Activated T-cell treated with anti-CD3 and anti-CD28 coated beads, Interleukin-2, amount 50 U/mL, for 72 hours (primary cell): ENCODE data around the gene CCDC183. TPM values are rescaled to one million over a fixed set of nuclear protein-coding genes. Genes with fewer than 3 reads are reported as not detected.
"Not testable (repeated sequence)": the region's sequence is repeated elsewhere in the genome, so short reads cannot be mapped to it uniquely, and the experiment has no call there.

Source experiments
- ATAC-seq, 2 donors: fragments of 150-1000 bp; cut with Tn5 transposase; replicated peaks in 1 of 2; 2 replicates each; pipeline ENCODE4 v1.10.0; 2021; ENCODE audit warnings: moderate library complexity in 2 of 2, mild to moderate bottlenecking in 1 of 2
- DNase-seq, 2 donors: peaks; one replicate each; pipeline ENCODE4 v3.0.0; 2021 to 2022; ENCODE audit warnings: mixed read lengths in 1 of 2
- H3K27ac Mint-ChIP-seq: one replicate; pipeline ENCODE4 v1.8.0; 2022; ENCODE audit warnings: mild to moderate bottlenecking, moderate library complexity, mixed read lengths
- H3K27me3 Mint-ChIP-seq: one replicate; pipeline ENCODE4 v1.8.0; 2022; ENCODE audit warnings: low read depth, mixed read lengths
- H3K36me3 Mint-ChIP-seq, 2 donors: one replicate each; pipeline ENCODE4 v1.8.0; 2022; ENCODE audit warnings: mixed read lengths in 2 of 2, mild to moderate bottlenecking in 1 of 2; ENCODE audit not compliant: insufficient read depth in 2 of 2
- H3K4me1 Mint-ChIP-seq: one replicate; pipeline ENCODE4 v1.8.0; 2022; ENCODE audit warnings: low read depth, mixed read lengths
- H3K4me3 Mint-ChIP-seq, 2 donors: one replicate each; pipeline ENCODE4 v1.8.0; 2022; ENCODE audit warnings: mild to moderate bottlenecking in 2 of 2, mixed read lengths in 2 of 2, moderate library complexity in 2 of 2
- H3K9me3 Mint-ChIP-seq, 2 donors: one replicate each; pipeline ENCODE4 v1.8.0; 2022; ENCODE audit warnings: mixed read lengths in 2 of 2
- total RNA-seq, 2 donors: library from RNA; stranded (reverse); gene quantifications; one replicate each; pipeline ENCODE4 v1.2.3, GENCODE V29; 2022

Gene CCDC183
- total RNA-seq, 2 donors from 2014 or later, result 0.46 to 0.72 TPM

- Mint-ChIP-seq H3K9me3 (no peaks in the 10 kb centered on the region), H3K4me1 (peaks cover 5% of the 10 kb centered on the region), H3K27me3 (peaks cover 18% of the 10 kb centered on the region), H3K27ac (no peak overlapping the region), H3K4me3 (no peak overlapping the region), H3K36me3 (no peaks in the 10 kb centered on the region)
- no peak for DNase-seq
- ATAC-seq, result no peak
Observed at GRCh38 chr9:136779808-136780207, 16.3 kb upstream of the CCDC183 start.

GRCh38 chr9:136782452-136782851 lies 13.7 kb upstream of the CCDC183 start:
- no peaks in the 10 kb centered on the region for H3K36me3 Mint-ChIP-seq
- no peak overlapping the region for H3K4me3 Mint-ChIP-seq
- no peak overlapping the region for H3K27ac Mint-ChIP-seq
- ATAC-seq (no peak), DNase-seq (no peak)
- H3K4me1 Mint-ChIP-seq, result peaks cover 10% of the 10 kb centered on the region
- H3K27me3 Mint-ChIP-seq, result peaks cover 18% of the 10 kb centered on the region
- H3K9me3 Mint-ChIP-seq, result no peaks in the 10 kb centered on the region

- Mint-ChIP-seq H3K4me1 (peaks cover 22% of the 10 kb centered on the region), H3K27me3 (peaks cover 1% of the 10 kb centered on the region), H3K9me3 (no peaks in the 10 kb centered on the region), H3K4me3 (no peak overlapping the region), H3K36me3 (no peaks in the 10 kb centered on the region), H3K27ac (no peak overlapping the region)
- ATAC-seq (no peak), DNase-seq (no peak)
Observed at GRCh38 chr9:136784249-136784996, 11.7 kb upstream of the CCDC183 start.

GRCh38 chr9:136784997-136785361 lies 11.2 kb upstream of the CCDC183 start:
- Mint-ChIP-seq H3K4me3 (no peak overlapping the region), H3K4me1 (peaks cover 22% of the 10 kb centered on the region), H3K36me3 (no peaks in the 10 kb centered on the region), H3K27ac (no peak overlapping the region), H3K27me3 (no peaks in the 10 kb centered on the region), H3K9me3 (no peaks in the 10 kb centered on the region)
- ATAC-seq (peak; percentile 67 to 76), DNase-seq (no peak)

GRCh38 chr9:136785565-136786355 lies 10.4 kb upstream of the CCDC183 start:
- H3K4me3 Mint-ChIP-seq, H3K27me3 Mint-ChIP-seq, ATAC-seq, H3K27ac Mint-ChIP-seq, DNase-seq, H3K36me3 Mint-ChIP-seq, H3K9me3 Mint-ChIP-seq: not testable (repeated sequence)
- peaks cover 28% of the 10 kb centered on the region for H3K4me1 Mint-ChIP-seq

GRCh38 chr9:136786451-136786850 lies 9.7 kb upstream of the CCDC183 start:
- H3K4me1 Mint-ChIP-seq, result peaks cover 28% of the 10 kb centered on the region
- no peak overlapping the region for H3K4me3 Mint-ChIP-seq
- DNase-seq, result no peak
- H3K9me3 Mint-ChIP-seq, result no peaks in the 10 kb centered on the region
- ATAC-seq, result no peak
- H3K27me3 Mint-ChIP-seq, result no peaks in the 10 kb centered on the region
- no peaks in the 10 kb centered on the region for H3K36me3 Mint-ChIP-seq
- no peak overlapping the region for H3K27ac Mint-ChIP-seq

GRCh38 chr9:136786983-136787382 lies 9.2 kb upstream of the CCDC183 start:
- ATAC-seq, H3K4me3 Mint-ChIP-seq, H3K36me3 Mint-ChIP-seq, H3K27ac Mint-ChIP-seq, DNase-seq, H3K27me3 Mint-ChIP-seq, H3K9me3 Mint-ChIP-seq: not testable (repeated sequence)
- peaks cover 29% of the 10 kb centered on the region for H3K4me1 Mint-ChIP-seq

- no peak overlapping the region for H3K27ac Mint-ChIP-seq
- peaks cover 34% of the 10 kb centered on the region for H3K4me1 Mint-ChIP-seq
- DNase-seq (peak; percentile 83 to 85), ATAC-seq (peak in 1 of 2 donors; percentile 10)
- H3K4me3 Mint-ChIP-seq, result peak overlapping the region; percentile 44 to 63
- no peaks in the 10 kb centered on the region for H3K27me3 Mint-ChIP-seq
- no peaks in the 10 kb centered on the region for H3K9me3 Mint-ChIP-seq
- H3K36me3 Mint-ChIP-seq, result no peaks in the 10 kb centered on the region
Observed at GRCh38 chr9:136787690-136788400, 8.3 kb upstream of the CCDC183 start.

GRCh38 chr9:136788644-136789522 lies 7.3 kb upstream of the CCDC183 start:
- H3K9me3 Mint-ChIP-seq, H3K36me3 Mint-ChIP-seq, H3K27ac Mint-ChIP-seq, ATAC-seq, DNase-seq, H3K27me3 Mint-ChIP-seq: not testable (repeated sequence)
- Mint-ChIP-seq H3K4me1 (peaks cover 40% of the 10 kb centered on the region), H3K4me3 (peak overlapping the region; percentile 44 to 63)

- Mint-ChIP-seq H3K27ac (no peak overlapping the region), H3K36me3 (no peaks in the 10 kb centered on the region), H3K9me3 (no peaks in the 10 kb centered on the region), H3K4me1 (peaks cover 38% of the 10 kb centered on the region), H3K27me3 (no peaks in the 10 kb centered on the region), H3K4me3 (no peak overlapping the region)
- DNase-seq, result no peak
- no peak for ATAC-seq
Observed at GRCh38 chr9:136789523-136789937, 6.6 kb upstream of the CCDC183 start.

- DNase-seq, result peak; percentile 100
- Mint-ChIP-seq H3K27me3 (no peaks in the 10 kb centered on the region), H3K36me3 (no peaks in the 10 kb centered on the region), H3K27ac (peak within 1 kb of the TSS; percentile 22), H3K9me3 (no peaks in the 10 kb centered on the region), H3K4me3 (peak within 1 kb of the TSS; percentile 81 to 88), H3K4me1 (peaks cover 32% of the 10 kb centered on the region)
- ATAC-seq, result peak; percentile 90 to 91
Observed at GRCh38 chr9:136790640-136791515, 5.3 kb upstream of the CCDC183 start, which contains the start of gene TMEM141. Gene TMEM141 (plus strand): TSS chr9:136791344. CDS start chr9:136791371, 27 bp downstream.
